Progenitor cell of endocrine pancreas (in vitro differentiated cells): ENCODE measurements around the gene PLA2G2C. TPM values are rescaled to one million over a fixed set of nuclear protein-coding genes. Genes with fewer than 3 reads are reported as not detected.
A peak's percentile ranks its signal among the peaks of the same experiment; 100 is the strongest.

Experiments
- DNase-seq: peaks from one replicate; pipeline ENCODE4 v3.0.0; 2021; ENCODE audit warnings: low spot score; ENCODE audit not compliant: unreplicated experiment
- H3K27ac Mint-ChIP-seq: 2 replicates; pipeline ENCODE4 v1.8.0; 2021; ENCODE audit warnings: mild to moderate bottlenecking, moderate library complexity, mixed read lengths
- H3K27me3 Mint-ChIP-seq: 2 replicates; pipeline ENCODE4 v1.8.0; 2021; ENCODE audit warnings: mixed read lengths
- H3K36me3 Mint-ChIP-seq: 2 replicates; pipeline ENCODE4 v1.8.0; 2022; ENCODE audit warnings: mixed read lengths; ENCODE audit not compliant: insufficient read depth
- H3K4me1 Mint-ChIP-seq: 2 replicates; pipeline ENCODE4 v1.8.0; 2021; ENCODE audit warnings: low read depth, mixed read lengths
- H3K4me3 Mint-ChIP-seq: 2 replicates; pipeline ENCODE4 v1.8.0; 2021; ENCODE audit warnings: low read depth, mild to moderate bottlenecking, moderate library complexity, mixed read lengths
- H3K9me3 Mint-ChIP-seq: 2 replicates; pipeline ENCODE4 v1.8.0; 2021; ENCODE audit warnings: low read depth, mixed read lengths
- total RNA-seq: library from RNA; stranded (reverse); gene quantifications from 2 replicates; pipeline ENCODE4 v1.2.1, GENCODE V29; 2021
- TF ChIP-seq, protein P1 (sequence below): fragments of 200-600 bp; sonication (generic); IDR thresholded peaks from one replicate; pipeline ENCODE4 v1.5.0; 2021; ENCODE audit warnings: antibody characterized with exemption, mild to moderate bottlenecking; ENCODE audit not compliant: unreplicated experiment

The PLA2G2C gene
- total RNA-seq, 1 donor from 2014 or later: not detected

DNA sequence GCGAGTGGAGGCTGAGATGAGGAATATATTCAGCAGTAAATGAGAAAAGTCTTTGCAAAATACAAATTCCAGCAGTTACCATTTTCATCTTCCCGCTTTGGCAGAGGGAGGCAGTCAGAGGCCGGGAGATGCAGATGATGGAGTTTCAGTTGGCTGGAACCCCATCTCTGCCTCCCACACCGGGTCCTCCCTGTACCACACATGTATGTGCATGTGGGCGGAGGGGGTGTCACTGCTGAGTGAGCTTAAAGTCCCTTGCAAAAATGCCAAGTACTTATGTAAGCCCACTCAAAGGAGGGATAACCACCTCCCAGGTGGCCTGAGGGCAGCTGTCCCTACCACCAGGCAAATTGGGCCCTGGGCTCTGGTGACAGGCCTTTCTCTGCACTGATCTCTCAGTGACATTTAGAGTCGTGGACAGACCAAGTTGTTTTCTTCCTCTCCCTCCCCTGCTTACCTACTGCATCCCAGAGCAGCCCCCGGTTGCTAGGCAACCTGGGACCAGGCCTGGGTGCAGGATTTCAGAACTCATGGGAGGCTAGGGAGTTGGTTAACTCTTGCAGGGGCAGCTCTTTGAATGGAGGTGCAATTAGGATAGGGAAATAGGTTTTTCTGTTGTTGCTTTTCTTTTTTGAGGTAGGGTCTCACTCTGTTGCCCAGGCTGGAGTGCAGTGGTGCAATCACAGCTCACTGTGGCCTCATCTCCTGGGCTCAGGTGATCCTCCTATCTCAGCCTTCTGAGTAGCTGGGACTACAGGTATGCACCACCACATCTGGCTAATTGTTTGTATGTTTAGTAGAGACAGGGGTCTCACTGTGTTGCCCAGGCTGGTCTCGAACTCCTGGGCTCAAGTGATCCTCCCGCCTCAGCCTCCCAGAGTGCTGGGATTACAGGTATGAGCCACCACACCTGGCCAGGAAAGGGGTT lies 17.5 kb downstream of the PLA2G2C start:
- H3K27me3 Mint-ChIP-seq: peaks cover 34% of the 10 kb centered on the region
- TF ChIP-seq, protein P1, sequence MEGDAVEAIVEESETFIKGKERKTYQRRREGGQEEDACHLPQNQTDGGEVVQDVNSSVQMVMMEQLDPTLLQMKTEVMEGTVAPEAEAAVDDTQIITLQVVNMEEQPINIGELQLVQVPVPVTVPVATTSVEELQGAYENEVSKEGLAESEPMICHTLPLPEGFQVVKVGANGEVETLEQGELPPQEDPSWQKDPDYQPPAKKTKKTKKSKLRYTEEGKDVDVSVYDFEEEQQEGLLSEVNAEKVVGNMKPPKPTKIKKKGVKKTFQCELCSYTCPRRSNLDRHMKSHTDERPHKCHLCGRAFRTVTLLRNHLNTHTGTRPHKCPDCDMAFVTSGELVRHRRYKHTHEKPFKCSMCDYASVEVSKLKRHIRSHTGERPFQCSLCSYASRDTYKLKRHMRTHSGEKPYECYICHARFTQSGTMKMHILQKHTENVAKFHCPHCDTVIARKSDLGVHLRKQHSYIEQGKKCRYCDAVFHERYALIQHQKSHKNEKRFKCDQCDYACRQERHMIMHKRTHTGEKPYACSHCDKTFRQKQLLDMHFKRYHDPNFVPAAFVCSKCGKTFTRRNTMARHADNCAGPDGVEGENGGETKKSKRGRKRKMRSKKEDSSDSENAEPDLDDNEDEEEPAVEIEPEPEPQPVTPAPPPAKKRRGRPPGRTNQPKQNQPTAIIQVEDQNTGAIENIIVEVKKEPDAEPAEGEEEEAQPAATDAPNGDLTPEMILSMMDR: no peak
- H3K36me3 Mint-ChIP-seq: no peaks in the 10 kb centered on the region
- no peak for DNase-seq
- peaks cover 4% of the 10 kb centered on the region for H3K9me3 Mint-ChIP-seq
- H3K4me1 Mint-ChIP-seq: no peaks in the 10 kb centered on the region
- no peak overlapping the region for H3K4me3 Mint-ChIP-seq
- no peak overlapping the region for H3K27ac Mint-ChIP-seq

DNA sequence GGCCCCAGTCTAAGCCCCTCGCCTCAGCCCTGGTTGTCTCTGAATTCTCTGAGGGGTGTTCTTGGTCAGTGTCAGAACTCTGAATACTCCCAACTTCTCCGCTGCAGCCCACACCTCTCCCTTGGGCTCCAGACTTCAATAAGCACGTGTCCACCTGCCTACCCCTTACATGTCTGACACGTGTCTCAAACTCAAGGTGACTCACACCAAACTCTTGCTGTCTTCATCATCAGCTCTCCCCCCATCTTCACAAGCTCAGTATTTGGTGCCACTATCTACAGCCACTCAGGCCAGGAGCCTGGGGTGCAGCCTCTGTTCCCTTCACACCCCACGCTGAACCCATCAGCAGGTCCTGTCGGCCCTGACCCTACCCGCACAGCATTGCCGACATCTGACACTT lies 19.2 kb downstream of the PLA2G2C start:
- TF ChIP-seq, protein P1: no peak
- no peaks in the 10 kb centered on the region for H3K4me1 Mint-ChIP-seq
- peaks cover 8% of the 10 kb centered on the region for H3K9me3 Mint-ChIP-seq
- no peak overlapping the region for H3K27ac Mint-ChIP-seq
- peaks cover 34% of the 10 kb centered on the region for H3K27me3 Mint-ChIP-seq
- no peaks in the 10 kb centered on the region for H3K36me3 Mint-ChIP-seq
- DNase-seq: no peak
- H3K4me3 Mint-ChIP-seq: no peak overlapping the region

DNA sequence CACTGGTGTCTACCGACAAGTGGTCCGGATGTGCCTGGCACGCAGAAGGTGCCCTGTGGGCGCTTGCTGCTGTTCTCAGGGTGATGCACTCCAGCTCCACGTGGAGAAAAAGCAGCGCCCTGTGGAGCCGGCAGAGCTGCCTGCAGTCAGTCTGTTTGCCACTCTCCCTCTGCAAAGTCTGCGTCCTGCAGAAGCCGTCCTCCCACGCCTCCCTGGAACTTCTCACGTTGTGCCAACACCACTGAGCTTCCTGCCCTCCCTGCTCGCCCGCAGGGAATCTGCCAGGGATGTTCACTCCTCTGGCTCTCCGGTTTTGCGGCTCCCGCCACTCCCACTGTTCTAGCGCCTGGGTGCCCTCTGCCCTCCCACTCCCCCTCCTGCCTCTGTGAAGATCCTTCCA lies 20.3 kb downstream of the PLA2G2C start:
- peaks cover 8% of the 10 kb centered on the region for H3K9me3 Mint-ChIP-seq
- H3K4me1 Mint-ChIP-seq: no peaks in the 10 kb centered on the region
- no peaks in the 10 kb centered on the region for H3K36me3 Mint-ChIP-seq
- TF ChIP-seq, protein P1: no peak
- H3K27me3 Mint-ChIP-seq: peaks cover 34% of the 10 kb centered on the region
- no peak overlapping the region for H3K4me3 Mint-ChIP-seq
- no peak for DNase-seq
- no peak overlapping the region for H3K27ac Mint-ChIP-seq

DNA sequence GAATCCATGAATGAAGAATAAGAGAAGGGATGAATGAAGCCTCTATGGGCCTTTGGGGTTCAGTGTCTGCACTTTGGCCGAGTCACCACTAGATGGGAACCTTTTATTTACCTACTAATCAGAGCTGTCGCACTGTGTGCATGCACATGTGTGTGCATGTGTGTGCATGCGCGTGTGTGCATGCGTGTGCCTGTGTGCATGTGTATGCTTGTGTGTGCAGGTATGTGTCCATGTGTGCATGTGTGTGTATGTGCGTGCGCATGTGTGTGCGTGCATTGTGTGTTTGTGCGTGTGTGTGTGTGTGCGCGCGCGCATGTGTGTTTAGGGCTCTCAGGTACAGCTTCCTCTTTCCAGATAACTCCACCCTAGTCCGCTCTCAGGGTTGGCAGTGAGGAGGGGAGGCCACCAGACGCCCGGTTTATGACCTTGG lies 20.8 kb downstream of the PLA2G2C start:
- H3K27me3 Mint-ChIP-seq: peaks cover 34% of the 10 kb centered on the region
- DNase-seq: no peak
- TF ChIP-seq, protein P1: peak; percentile 21
- no peaks in the 10 kb centered on the region for H3K36me3 Mint-ChIP-seq
- H3K9me3 Mint-ChIP-seq: peaks cover 8% of the 10 kb centered on the region
- no peak overlapping the region for H3K4me3 Mint-ChIP-seq
- H3K27ac Mint-ChIP-seq: no peak overlapping the region
- no peaks in the 10 kb centered on the region for H3K4me1 Mint-ChIP-seq

DNA sequence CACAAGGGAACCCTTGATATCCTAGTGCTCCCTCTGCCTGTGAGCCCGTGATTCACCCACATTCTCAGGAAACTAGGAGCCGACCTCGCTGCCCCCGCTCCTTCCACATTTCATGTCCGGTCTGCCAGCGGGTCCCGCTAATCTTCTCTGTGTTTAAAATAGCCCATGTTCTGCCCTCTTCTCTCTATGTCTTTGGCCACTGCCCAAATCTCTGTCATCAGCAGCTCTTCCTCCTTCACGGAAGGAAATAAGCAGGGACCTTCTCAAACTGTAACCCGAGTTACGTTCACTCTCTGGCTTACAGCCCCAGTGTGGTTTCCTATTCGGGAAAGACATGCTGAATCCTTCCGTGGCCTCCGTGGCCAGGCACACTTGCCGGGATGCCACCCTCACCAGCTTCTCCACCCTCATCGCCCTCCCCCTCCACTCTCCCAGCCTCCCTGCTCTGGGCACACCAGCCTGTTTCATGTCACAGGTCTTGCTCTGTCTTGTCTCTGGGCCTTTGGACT lies 21.6 kb downstream of the PLA2G2C start:
- Mint-ChIP-seq H3K9me3 (peaks cover 11% of the 10 kb centered on the region), H3K36me3 (no peaks in the 10 kb centered on the region), H3K27ac (no peak overlapping the region), H3K4me1 (no peaks in the 10 kb centered on the region), H3K4me3 (no peak overlapping the region), H3K27me3 (peaks cover 34% of the 10 kb centered on the region)
- TF ChIP-seq, protein P1: no peak
- DNase-seq: no peak
